Stimulated activated CD4-positive, alpha-beta T cell treated with anti-CD3 and anti-CD28 coated beads, Interleukin-1b, Interleukin-23, amount 100 ng/mL, for 4 hours (primary cell): Measurements from ENCODE around the gene ASCC1.
"Not testable (repeated sequence)": the region's sequence is repeated elsewhere in the genome, so short reads cannot be mapped to it uniquely, and the experiment has no call there.

Experiments used
- DNase-seq, 2 donors: peaks; one replicate each; pipeline ENCODE4 v3.0.0-alpha.2; 2020; ENCODE audit warnings: low read depth in 2 of 2

The ASCC1 gene

GRCh38 chr10:72170263-72170662 is 45.8 kb downstream of the ASCC1 start:
- no peak for DNase-seq

GRCh38 chr10:72167118-72167517 is 49.0 kb downstream of the ASCC1 start:
- no peak for DNase-seq

GRCh38 chr10:72164617-72165016 is 51.5 kb downstream of the ASCC1 start:
- DNase-seq, result no peak

GRCh38 chr10:72162978-72163377 is 53.1 kb downstream of the ASCC1 start:
- no peak for DNase-seq

- no peak for DNase-seq
These were observed 57.9 kb downstream of the ASCC1 start for GRCh38 chr10:72158176-72158575.

GRCh38 chr10:72156223-72156622 is 59.9 kb downstream of the ASCC1 start:
- DNase-seq, result no peak

- no peak for DNase-seq
These were observed 63.8 kb downstream of the ASCC1 start for GRCh38 chr10:72152286-72152685.

GRCh38 chr10:72150746-72151478 is 65.2 kb downstream of the ASCC1 start:
- not testable (repeated sequence) for DNase-seq

- not testable (repeated sequence) for DNase-seq
These were observed 68.8 kb downstream of the ASCC1 start for GRCh38 chr10:72147324-72147584.

GRCh38 chr10:72146559-72147323 is 69.3 kb downstream of the ASCC1 start:
- DNase-seq, result no peak

GRCh38 chr10:72146071-72146470 is 70.0 kb downstream of the ASCC1 start:
- DNase-seq, result no peak

- DNase-seq, result no peak
These were observed 70.4 kb downstream of the ASCC1 start for GRCh38 chr10:72145657-72146056.

- no peak for DNase-seq
These were observed 75.2 kb downstream of the ASCC1 start for GRCh38 chr10:72140850-72141249.

- no peak for DNase-seq
These were observed 75.9 kb downstream of the ASCC1 start for GRCh38 chr10:72140174-72140573.

GRCh38 chr10:72137583-72137982 is 78.5 kb downstream of the ASCC1 start:
- no peak for DNase-seq

- DNase-seq, result not testable (repeated sequence)
These were observed 79.9 kb downstream of the ASCC1 start for GRCh38 chr10:72136225-72136624.

GRCh38 chr10:72134785-72135767 is 81.0 kb downstream of the ASCC1 start:
- no peak for DNase-seq

- DNase-seq, result no peak
These were observed 82.6 kb downstream of the ASCC1 start for GRCh38 chr10:72133517-72133916.

GRCh38 chr10:72132854-72133253 is 83.2 kb downstream of the ASCC1 start:
- no peak for DNase-seq

GRCh38 chr10:72127571-72127970 is 88.5 kb downstream of the ASCC1 start:
- DNase-seq, result no peak

GRCh38 chr10:72126872-72127232 is 89.2 kb downstream of the ASCC1 start:
- no peak for DNase-seq

GRCh38 chr10:72126184-72126871 is 89.7 kb downstream of the ASCC1 start:
- no peak for DNase-seq
